GM04503 (cell line): Measurements from ENCODE around the gene COPG1.
A peak's percentile ranks its signal among the peaks of the same experiment; 100 is the strongest.
"Not testable (repeated sequence)": the region's sequence is repeated elsewhere in the genome, so short reads cannot be mapped to it uniquely, and the experiment has no call there.

ENCODE experiments used
- DNase-seq: peaks from one replicate; pipeline ENCODE4 v3.0.0-alpha.2; 2012; ENCODE audit warnings: low read depth

COPG1 gene

DNA sequence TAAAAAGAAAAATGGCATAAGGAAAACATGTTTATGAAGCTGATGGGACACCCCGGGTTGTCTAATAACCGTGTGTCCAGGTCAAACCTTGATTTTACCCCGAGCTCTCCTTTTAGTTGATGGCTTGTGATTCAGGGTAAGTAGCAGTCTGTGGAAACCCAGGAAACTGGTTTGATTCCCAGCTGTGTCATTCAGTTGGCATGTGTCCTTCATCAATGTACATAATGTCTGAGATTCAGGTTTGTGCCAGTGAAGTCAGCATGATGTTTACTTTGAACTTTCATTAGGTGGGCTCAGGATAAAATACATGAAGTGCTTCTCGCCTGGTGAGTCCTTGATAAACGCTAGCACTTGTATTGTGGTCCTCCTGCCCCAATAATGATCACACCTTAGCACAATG, 4.3 kb upstream of the COPG1 start:
- no peak for DNase-seq

DNA sequence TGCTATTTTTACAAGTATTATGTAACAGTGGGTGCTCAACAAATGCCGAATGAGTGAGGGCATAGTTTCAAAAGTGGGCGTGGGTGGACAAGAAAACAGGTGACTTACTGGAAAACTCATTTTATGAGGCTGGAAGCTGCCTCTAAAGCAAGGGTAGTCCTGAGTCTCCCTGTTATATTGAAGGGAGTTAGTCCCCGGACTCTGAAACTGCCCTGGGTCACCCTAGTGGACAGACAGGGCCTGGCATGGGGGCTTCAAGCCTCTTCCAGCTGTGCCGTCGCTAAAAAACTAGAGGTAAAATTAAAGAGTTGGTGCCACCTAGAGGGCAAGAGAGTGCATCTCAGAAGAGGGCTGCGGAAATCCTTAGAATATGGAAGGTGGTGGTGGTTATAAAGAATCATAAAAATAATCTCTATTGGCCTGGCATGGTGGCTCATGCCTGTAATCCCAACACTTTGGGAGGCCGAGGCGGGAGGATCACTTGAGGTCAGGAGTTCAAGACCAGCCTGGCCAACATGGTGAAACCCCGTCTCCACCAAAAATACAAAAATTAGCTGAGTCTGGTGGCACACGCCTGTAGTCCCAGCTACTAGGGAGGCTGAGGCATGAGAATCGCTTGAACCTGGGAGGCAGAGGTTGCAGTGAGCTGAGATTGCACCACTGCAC, 3.6 kb upstream of the COPG1 start:
- peak; percentile 49 for DNase-seq

DNA sequence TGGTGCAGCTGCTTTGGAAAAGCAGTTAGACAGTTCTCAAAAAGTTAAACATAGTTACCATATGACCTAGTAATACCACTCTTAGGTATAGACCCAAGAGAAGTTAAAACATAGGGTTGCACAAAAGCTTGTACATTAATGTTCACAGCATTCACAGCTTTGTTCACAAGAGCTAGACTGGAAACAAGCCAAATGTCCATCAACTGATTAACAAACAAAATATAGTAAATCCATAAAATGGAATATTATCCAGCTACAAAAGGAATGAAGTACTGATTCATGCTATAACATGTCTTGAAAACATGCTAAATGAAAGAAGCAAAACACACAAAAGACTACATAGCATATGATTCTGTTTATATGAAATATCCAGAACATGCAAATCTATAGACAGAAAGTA, 2.8 kb upstream of the COPG1 start:
- DNase-seq, result no peak

DNA sequence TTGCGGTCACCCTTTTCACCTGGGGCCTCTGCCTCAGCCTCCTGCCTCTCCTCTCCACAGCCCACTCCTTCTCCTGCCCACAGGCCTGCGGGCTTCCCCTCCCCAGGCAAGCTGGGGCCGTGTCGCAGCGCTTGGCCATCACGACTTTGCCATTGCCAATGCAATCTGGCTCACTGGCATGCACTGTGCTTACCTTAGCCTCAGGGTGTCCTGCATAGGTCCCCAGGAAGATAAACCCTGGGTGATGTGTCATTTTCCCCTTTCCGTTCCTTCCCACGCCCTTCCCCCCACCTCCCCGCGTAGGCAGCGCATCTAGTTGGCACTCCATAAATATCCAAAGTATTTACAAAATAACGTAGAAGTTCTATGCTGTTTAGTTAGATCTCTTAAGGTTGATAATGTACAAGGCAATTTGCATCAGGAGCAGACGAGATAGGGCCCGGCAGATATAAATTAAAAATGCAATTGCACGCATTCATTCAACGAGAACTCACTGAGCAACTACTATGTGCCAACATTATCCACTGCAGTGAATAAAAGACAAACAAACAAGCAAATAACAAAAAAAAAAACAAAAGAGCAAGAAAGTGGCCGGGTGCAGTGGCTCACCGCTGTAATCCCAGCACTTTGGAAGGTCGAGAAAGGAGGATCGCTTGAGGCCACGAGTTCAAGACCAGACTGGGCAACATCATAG, 973 bp upstream of the COPG1 start:
- DNase-seq, result no peak

DNA sequence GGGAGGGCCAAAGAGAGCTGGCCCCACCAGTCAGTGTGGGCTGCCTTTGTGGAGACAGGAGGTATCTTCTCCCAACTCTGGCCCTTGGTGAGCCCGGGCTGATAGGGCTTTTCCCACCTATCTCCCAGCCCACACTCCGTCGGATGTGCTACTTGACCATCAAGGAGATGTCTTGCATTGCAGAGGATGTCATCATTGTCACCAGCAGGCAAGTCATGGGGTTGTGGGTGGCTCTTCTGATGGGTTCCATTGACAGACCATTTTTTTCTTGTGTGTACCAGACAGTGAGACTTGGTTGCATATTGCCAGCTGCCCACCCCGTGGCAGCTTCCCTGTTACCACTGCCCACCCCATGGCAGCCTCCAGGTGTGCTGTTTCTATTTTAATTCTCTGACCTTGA, 3.3 kb downstream of the COPG1 start:
- no peak for DNase-seq

DNA sequence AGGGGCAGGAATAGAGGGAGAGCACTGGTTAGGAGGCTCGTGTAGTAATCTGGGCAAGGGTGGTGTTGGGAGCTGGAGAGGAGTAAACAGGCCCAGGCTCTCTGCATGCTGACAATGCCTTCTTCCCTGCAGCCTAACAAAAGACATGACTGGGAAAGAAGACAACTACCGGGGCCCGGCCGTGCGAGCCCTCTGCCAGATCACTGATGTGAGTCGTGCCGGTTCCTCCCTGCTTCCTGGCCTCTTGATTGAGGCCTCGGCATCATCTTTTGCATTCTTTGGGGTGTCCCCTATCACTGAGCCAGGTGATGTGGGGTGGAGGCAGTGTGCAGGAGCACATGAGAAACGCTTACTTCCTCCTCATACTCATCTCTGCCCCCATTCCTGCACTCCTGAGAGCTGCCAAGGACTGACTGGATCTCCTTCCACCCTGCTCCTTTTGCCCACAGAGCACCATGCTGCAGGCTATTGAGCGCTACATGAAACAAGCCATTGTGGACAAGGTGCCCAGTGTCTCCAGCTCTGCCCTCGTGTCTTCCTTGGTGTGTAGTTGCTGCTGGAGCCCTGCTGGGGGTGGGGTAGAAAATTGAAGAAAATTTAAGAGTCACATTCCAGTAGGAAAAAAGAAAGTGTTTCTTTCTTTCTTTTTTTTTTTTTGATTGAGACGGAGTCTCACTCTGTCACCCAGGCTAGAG, 5.3 kb downstream of the COPG1 start:
- DNase-seq, result no peak

DNA sequence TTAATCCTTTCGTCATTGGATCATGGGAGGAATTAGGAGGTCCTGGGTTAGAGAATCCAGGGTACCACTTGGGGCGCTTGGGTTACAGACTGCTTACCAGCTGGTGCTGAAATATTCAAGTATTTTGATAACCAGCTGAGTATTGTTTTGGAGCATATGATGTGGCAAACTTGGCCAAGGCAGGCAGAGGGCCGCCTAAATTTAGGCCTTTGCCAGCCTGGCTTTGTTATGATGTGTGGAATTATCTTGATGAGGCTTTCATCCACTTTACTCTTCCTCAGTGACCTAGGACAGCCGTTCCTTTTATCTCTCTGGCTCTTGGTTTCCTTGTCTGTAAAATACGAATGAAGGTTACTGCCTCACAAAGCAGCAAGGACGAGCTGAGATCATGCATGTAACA, 6.9 kb downstream of the COPG1 start:
- no peak for DNase-seq

DNA sequence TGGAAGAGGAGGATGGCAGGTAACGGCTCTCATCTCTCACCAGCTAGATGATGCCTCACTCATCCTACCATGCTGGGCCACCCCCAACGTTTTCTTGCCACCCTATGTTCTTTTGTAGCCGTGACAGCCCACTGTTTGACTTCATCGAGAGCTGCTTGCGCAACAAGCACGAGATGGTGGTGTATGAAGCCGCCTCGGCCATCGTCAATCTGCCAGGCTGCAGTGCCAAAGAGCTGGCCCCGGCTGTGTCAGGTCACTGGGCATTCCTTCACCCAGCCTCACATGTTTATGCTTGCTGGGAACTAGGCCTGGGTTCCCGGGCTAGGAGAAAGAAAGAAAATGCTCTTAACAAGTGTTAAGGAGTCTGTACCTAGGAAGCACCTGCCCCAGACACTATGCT, 8.2 kb downstream of the COPG1 start:
- no peak for DNase-seq

DNA sequence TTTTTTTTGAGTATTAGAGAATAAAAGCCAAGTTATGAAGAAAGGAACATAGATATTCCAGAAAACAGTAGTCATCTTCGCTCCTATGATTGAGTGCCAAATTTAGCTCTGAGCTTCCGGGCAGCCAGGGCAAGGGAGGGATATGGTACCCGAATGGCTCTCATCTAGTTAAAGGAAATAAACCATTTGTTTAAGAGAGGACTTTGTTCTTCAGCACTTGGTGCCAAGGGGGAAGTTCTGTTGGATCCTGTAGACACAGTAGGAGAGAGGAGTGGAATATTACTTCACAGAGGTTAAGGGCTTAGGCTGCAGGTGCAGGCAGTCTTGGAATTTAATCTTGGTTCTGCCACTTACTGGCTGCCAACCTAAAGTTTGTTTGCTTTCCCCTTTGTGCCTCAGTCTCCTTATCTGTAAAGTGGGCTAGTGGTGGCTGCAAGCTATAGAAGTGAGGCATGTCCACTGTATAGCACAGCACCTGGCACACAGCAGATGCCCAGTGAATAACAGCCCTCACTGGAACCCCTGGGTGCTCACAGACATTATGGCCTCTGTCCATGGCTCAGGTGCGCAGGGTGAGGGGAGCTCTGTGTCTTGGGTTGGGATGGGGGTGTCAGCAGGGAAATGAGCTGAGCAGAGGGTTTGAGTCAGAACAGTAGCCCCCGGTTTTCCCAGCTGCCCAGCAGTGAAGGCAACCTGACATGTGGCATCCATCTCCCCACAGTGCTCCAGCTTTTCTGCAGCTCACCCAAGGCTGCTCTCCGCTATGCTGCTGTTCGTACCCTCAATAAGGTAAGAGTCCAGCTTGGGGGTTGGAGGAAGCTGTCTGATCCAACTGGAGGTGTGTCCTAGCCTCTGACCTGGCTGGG, 10.4 kb downstream of the COPG1 start:
- no peak for DNase-seq

DNA sequence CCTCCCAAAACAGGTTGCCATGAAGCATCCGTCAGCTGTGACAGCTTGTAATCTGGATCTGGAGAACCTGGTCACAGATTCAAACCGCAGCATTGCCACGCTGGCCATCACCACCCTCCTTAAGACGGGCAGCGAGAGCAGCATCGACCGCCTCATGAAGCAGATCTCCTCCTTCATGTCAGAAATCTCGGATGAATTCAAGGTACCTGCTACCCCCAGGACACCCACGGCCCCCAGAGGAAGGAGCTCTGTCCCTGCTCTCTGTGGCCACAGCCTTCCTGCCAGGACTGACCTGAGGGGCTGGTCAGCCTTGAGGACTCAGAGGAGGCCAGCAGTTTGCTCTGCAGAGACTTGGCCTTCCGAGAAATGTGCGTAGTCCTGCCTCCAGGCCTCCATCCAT, 11.2 kb downstream of the COPG1 start:
- DNase-seq, result no peak

DNA sequence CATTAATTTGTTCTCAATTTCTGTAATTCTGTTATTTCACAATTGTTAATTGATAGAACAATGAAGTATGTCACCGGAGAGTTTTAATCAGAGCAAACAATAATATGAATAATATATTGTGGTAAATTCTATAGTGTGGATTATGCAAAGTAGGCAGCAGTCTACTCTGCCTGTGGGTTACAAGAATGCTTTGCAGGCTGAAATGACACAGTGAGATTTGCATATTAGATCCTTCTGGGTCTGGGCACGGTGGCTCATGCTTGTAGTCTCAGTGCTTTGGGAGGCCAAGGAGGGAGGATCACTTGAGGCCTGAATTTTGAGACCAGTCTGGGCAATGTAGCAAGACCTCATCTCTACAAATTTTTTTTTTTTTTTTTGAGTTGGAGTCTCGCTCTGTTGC, 12.5 kb downstream of the COPG1 start:
- DNase-seq, result no peak

DNA sequence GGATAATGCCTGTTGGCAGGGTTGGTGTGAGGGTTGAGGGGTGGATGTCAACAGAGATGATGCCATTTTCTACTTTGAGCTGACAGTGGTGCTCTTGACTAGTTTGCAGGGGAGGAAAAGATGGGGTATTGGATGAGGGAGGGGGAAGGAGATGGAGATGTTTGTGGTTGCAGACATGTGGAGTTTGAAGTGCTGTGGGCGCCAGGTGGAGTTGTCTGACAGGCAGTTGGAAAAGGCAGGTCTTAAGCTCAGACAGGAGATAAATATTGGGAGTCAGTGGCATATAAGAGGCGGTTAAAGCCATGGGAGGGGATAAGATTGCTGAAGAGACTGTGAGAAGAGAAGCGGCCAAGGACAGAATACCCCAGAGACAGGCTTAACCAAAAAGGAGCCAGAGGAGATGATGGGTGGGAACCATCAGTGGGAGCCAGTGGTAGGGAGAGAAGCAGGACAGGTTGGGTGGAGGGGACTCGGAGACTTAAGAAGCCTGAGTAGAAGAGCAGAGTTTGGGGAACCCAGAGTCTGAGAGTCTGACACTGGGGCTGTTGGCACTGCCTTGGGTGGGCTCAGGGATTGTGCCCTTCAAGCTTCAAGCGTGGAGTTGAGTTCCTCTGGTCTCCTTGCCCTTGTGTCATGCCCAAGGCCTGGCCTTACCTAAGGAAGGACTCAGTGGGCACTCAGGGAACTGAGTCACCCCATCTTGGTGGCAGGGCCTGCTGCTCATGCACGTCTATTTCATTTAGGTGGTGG, 13.9 kb downstream of the COPG1 start:
- no peak for DNase-seq

DNA sequence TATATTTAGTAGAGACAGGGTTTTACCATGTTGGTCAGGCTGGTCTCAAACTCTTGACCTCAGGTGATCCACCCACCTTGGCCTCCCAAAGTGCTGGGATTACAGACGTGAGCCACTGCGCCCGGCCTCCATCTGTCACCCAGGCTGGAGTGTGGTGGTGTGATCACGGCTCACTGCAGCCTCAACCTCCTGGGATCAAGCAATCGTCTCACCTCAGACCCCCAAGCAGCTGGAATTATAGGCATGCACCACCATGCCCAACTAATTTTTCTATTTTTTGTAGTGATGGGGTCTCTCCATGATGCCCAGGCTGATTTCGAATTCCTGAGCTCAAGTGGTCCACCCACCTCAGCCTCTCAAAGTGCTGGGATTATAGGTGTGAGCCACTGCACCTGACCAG, 15.6 kb downstream of the COPG1 start:
- not testable (repeated sequence) for DNase-seq

DNA sequence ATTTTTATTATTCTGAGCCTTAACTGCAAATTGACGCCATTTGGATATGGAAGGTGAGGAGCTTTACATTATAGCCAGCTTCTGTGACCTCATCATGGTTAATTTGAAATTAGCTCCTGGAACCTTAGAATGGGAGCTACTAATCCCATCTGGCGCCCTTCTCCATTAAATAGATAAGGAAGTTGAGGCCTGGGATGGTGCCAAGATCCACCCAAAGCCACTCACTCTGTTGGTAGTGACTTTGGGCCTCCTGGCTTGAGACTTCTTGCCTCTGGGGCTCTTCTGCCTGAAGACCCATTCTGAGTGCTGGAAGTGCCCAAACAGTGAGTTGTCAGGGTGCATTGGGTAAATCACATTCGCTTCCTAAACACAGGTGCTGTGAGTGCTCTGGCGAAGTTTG, 17.2 kb downstream of the COPG1 start:
- DNase-seq, result no peak

DNA sequence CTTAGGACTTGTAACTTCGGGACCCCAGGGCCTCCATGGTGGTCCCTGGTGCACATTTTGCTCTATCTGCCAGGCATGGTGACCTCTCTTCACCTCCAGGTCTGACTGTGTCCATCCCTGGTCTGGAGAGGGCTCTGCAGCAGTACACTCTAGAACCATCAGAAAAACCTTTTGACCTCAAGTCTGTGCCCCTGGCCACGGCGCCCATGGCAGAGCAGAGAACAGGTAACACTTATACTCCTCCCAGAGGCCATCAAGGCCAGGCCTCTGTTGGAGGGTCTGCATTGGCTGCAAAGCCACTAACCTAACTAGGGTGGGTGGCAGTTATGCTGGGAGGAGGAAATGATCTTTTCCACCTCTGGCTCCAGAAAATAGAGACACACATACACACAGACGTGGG, 19.0 kb downstream of the COPG1 start:
- DNase-seq, result no peak

DNA sequence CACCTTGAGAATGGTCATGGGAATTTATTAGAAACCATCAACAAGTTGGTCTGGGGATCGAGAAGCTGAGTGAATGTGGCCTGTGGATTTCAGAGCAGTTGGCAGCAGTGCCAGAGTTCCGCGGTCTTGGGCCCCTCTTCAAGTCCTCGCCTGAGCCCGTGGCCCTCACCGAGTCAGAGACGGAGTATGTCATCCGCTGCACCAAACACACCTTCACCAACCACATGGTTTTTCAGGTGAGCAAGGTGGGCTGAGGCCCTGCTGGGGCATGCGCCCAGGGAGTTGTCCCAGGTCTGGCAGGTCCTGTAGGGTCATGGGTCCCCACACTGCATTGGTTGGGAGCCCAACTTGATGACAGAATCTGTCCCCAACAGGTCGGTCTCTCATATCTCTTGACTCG, 22.3 kb downstream of the COPG1 start:
- DNase-seq, result no peak

DNA sequence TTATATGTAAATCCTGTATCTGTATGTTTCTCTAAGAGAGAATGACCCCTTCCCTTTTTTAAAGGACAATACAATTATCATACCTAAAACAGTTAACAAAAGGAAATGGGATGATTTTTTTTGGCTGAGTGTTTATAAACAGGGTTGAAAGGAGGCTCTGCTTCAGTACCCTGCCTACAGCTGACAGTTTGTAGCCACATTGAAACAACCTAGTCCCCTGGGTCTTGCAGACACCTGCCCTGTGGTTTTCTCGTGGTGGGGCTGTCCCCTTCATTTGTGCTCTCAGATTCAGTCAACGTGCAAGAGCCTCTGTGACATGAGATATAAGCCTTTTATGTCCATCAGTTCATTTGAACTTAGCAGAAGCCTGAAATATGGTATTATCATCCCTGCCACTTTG, 27.0 kb downstream of the COPG1 start:
- no peak for DNase-seq

DNA sequence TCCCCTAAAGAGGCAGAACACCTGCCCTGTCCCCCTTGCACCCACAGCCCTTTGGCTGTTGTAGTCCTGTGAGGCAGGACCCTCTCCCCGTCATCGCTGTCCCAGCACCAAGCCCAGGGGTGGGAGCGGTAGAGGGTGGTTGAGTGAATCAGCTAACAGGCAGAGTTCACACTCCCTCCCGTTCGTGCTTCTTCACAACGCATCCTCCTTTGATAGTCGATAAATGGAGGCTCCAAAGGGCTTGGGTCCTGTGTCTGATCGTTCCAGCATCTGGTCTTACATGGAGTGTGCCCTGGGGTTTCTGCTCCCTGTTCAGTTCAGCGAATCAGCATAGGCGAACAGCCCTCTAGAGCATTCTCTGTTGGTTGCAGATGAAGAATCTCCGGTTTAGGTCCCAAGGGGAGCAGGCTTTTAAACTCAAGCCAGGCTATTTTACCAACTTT, 28.4 kb downstream of the COPG1 start:
- DNase-seq, result no peak

DNA sequence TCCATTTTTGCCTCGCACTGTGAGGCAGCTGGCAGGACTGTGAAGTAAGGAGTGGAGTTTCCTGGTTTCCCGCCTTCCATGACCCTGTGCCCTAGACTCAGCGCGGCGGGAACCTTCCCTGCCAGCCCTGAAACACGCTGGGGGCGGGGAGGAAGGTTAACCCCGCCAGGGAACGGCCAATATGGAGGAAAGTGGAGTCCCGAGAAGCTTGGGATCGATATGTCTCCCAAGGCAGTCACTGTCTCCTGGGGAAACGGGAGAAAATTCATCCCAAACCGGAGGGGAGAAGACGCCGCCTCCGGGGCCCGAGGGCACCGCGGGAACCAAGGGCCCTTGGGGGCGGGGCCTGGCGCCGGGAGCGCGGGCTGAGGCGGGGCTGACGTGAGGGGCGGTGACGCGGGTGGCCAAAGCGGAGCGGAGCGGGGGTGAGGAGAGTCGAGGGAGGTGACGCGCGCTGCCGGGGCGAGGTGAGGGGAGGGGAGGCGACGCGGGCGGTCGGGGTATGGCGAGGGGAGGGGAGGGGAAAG, 29.1 kb downstream of the COPG1 start, which contains the start of gene HMCES:
Gene HMCES, plus strand, starts transcription at position 432 of the 527 bp plus-strand sequence. CDS start 863 bp downstream, outside the sequence.
- DNase-seq, result no peak

DNA sequence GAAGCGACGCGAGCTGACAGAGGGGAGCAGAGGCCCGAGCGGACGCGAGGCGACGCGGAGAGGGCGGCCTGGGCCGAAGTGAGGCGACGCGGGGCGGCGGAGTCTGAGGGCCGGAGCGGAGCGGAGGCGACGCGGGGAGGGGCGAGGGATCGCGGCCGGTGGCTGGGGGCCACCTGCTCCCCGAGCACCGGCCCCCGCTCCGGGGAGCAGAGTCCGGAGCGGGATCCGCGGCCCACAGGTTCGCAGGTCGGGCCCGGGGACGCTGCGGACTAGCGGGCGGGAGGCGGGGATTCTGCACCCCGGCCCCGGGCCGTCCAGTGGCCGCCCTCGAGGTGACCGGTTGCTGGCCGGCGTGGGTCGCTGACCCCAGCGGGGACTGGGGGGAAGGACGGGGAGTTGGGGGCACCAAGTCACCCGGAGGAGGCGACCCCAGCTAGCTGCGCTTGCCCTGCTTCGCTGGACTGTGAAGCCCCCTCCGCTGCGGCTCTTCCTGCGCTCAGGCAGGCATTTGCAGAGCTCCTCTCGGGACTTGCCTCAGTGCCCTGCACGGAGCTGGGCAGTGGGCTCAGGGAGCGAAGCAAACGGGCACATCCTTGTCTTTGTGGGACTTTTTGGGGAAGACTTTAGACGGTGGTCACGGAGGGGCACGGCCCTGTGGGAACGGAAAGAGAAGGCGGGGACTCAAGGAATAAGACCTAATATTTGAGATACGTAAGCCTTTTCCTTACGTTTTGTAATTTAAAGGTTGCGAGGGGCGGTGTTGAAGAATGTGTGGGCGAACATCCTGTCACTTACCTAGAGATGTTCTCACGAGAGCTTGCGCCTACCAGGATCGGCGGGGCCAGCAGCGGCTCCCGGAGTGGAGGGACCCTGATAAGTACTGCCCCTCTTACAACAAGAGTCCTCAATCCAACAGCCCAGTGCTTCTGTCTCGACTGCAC, 29.8 kb downstream of the COPG1 start:
- DNase-seq, result no peak
